Fibroblast of lung (primary cell): ENCODE data around the gene EFR3B. TPM values are rescaled to one million over a fixed set of nuclear protein-coding genes. Genes with fewer than 3 reads are reported as not detected.
"Not testable (repeated sequence)": the region's sequence is repeated elsewhere in the genome, so short reads cannot be mapped to it uniquely, and the experiment has no call there.

Source experiments
- DNase-seq, 2 donors: peaks; one replicate each; pipeline versions ENCODE4 v3.0.0 to v3.0.0-alpha.2; 2010; ENCODE audit warnings: low read depth in 2 of 2
- H2AFZ ChIP-seq: 2 replicates; pipeline ENCODE4 v1.5.1; 2012; ENCODE audit warnings: low read length, control low read depth, inconsistent platforms
- H3K27ac ChIP-seq: 2 replicates; pipeline ENCODE4 v1.5.1; 2011; ENCODE audit warnings: low read length, control low read depth; ENCODE audit not compliant: insufficient read depth
- H3K27me3 ChIP-seq: 2 replicates; pipeline ENCODE4 v1.5.1; 2011; ENCODE audit warnings: mild to moderate bottlenecking, low read length; ENCODE audit not compliant: control insufficient read depth, insufficient read depth
- H3K36me3 ChIP-seq: 2 replicates; pipeline ENCODE4 v1.5.1; 2011; ENCODE audit warnings: low read length; ENCODE audit not compliant: control insufficient read depth, insufficient read depth
- H3K4me1 ChIP-seq: 2 replicates; pipeline ENCODE4 v1.5.1; 2011; ENCODE audit warnings: low read length; ENCODE audit not compliant: control insufficient read depth, insufficient read depth; ENCODE audit errors: extremely low read depth
- H3K4me2 ChIP-seq: 2 replicates; pipeline ENCODE4 v1.5.1; 2011; ENCODE audit warnings: low read length, control low read depth; ENCODE audit not compliant: insufficient read depth; ENCODE audit errors: extremely low read depth
- H3K4me3 ChIP-seq, 4 experiments: fragments of 200-600 bp in 1 of 4; sonication (generic) in 1 of 4; replicated peaks in 1 of 4; 2 replicates each; pipeline ENCODE4 v1.5.1; 2011 to 2016; ENCODE audit warnings: low read length in 4 of 4, low read depth in 3 of 4, mild to moderate bottlenecking in 3 of 4, control low read depth in 2 of 4, inconsistent platforms in 1 of 4, mixed read lengths in 1 of 4; ENCODE audit not compliant: insufficient read depth in 1 of 4; ENCODE audit errors: control extremely low read depth in 1 of 4
- H3K79me2 ChIP-seq: 2 replicates; pipeline ENCODE4 v1.5.1; 2012; ENCODE audit warnings: mild to moderate bottlenecking, low read length, inconsistent platforms; ENCODE audit not compliant: control insufficient read depth, insufficient read depth
- H3K9ac ChIP-seq: 2 replicates; pipeline ENCODE4 v1.5.1; 2011; ENCODE audit warnings: mild to moderate bottlenecking, low read length, control low read depth; ENCODE audit not compliant: insufficient read depth
- H3K9me3 ChIP-seq: 2 replicates; pipeline ENCODE4 v1.5.1; 2012; ENCODE audit warnings: low read depth, low read length; ENCODE audit not compliant: control insufficient read depth, insufficient read depth
- H4K20me1 ChIP-seq: 2 replicates; pipeline ENCODE4 v1.5.1; 2011; ENCODE audit warnings: low read length; ENCODE audit not compliant: control insufficient read depth, insufficient read depth; ENCODE audit errors: extremely low read depth
- EZH2 ChIP-seq: IDR thresholded peaks from 2 replicates; pipeline ENCODE4 v1.5.1; 2012; ENCODE audit warnings: low read length, control low read depth, mild to moderate bottlenecking; ENCODE audit errors: missing control alignments
- polyA plus RNA-seq, 2 donors: library from polyadenylated mRNA; depleted of rRNA in 1 of 2; stranded (reverse) in 1 of 2; unstranded in 1 of 2; fragments of >200 nt; gene quantifications; 2 replicates each; pipeline ENCODE4 v1.2.1, GENCODE V29; 2011 to 2012; ENCODE audit warnings: missing spikeins in 1 of 2
- total RNA-seq: library from RNA; depleted of rRNA; stranded (reverse); fragments of >200 nt; gene quantifications from 2 replicates; pipeline ENCODE4 v1.2.1, GENCODE V29; 2014
- TF ChIP-seq, protein P1 (sequence below), 2 donors: IDR thresholded peaks in 1 of 2; conservative IDR thresholded peaks in 1 of 2; 1 replicate in 1 of 2; 2 replicates in 1 of 2; pipeline ENCODE4 v1.5.1; 2011 to 2012; ENCODE audit warnings: low read length in 2 of 2, control low read depth in 1 of 2, inconsistent platforms in 1 of 2, low read depth in 1 of 2, mild to moderate bottlenecking in 1 of 2

Gene EFR3B
- total and polyA plus RNA-seq, 2 donors (not counting 1 experiment from before 2014, with no cell fraction given): 0.03 to 0.50 TPM

DNA sequence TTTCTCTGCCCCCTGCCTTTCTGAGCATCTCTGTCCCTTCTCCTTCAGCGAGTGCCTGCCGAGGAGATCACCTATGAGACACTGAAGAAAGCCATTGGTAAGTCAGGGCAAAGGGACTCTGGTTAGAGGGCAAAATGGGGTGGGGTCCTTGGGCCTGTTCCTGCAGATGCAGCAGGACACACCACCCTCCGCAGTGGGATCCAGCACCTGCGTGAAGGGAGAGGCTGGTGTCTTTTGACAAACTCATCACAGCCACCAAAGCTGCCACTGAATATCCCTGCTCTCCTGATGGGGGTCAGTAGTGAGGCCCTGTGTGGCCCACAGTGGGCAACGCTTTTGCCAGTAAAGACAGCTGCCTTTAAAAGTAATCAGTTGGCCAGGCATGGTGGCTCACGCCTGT lies 107.8 kb downstream of the EFR3B start:
- Histone ChIP-seq H3K9me3 (no peaks in the 10 kb centered on the region), H3K36me3 (no peaks in the 10 kb centered on the region), H3K79me2 (no peaks in the 10 kb centered on the region), H3K4me1 (no peaks in the 10 kb centered on the region), H2AFZ (no peak overlapping the region), H3K9ac (no peak overlapping the region), H4K20me1 (no peaks in the 10 kb centered on the region), H3K27me3 (no peaks in the 10 kb centered on the region), H3K4me3 (no peak overlapping the region), H3K27ac (no peak overlapping the region), H3K4me2 (no peak overlapping the region)
- no peak for DNase-seq
- no peak for TF ChIP-seq EZH2
- TF ChIP-seq, protein P1, sequence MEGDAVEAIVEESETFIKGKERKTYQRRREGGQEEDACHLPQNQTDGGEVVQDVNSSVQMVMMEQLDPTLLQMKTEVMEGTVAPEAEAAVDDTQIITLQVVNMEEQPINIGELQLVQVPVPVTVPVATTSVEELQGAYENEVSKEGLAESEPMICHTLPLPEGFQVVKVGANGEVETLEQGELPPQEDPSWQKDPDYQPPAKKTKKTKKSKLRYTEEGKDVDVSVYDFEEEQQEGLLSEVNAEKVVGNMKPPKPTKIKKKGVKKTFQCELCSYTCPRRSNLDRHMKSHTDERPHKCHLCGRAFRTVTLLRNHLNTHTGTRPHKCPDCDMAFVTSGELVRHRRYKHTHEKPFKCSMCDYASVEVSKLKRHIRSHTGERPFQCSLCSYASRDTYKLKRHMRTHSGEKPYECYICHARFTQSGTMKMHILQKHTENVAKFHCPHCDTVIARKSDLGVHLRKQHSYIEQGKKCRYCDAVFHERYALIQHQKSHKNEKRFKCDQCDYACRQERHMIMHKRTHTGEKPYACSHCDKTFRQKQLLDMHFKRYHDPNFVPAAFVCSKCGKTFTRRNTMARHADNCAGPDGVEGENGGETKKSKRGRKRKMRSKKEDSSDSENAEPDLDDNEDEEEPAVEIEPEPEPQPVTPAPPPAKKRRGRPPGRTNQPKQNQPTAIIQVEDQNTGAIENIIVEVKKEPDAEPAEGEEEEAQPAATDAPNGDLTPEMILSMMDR (conservative IDR thresholded peaks at IDR 0.05 in 1 of 2, IDR thresholded peaks at IDR 0.05 in 1 of 2; ENCODE audit: low read depth in 1 of 2, low read length in 2 of 2): no peak

DNA sequence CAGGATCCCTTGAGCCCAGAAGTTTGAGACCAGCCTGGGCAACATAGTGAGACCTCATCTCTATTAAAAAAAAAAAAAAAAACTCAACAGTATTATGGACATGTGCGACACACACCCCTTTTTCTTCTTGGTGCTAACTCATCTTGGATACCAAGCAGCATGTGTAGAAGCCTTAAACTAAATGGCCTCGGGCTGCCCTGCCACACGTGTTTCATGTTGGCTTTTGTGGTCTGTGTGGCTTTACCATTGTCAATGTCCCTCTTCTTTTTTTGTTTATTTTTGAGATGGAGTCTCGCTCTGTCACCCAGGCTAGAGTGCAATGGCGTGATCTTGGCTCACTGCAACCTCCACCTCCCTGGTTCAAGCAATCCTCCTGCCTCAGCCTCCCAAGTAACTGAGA lies 109.1 kb downstream of the EFR3B start:
- DNase-seq, H3K4me2 ChIP-seq, H3K36me3 ChIP-seq, H3K9me3 ChIP-seq, H3K27ac ChIP-seq, H3K9ac ChIP-seq, H3K4me3 ChIP-seq, H3K27me3 ChIP-seq, H3K79me2 ChIP-seq, H2AFZ ChIP-seq, H3K4me1 ChIP-seq, H4K20me1 ChIP-seq: not testable (repeated sequence)

DNA sequence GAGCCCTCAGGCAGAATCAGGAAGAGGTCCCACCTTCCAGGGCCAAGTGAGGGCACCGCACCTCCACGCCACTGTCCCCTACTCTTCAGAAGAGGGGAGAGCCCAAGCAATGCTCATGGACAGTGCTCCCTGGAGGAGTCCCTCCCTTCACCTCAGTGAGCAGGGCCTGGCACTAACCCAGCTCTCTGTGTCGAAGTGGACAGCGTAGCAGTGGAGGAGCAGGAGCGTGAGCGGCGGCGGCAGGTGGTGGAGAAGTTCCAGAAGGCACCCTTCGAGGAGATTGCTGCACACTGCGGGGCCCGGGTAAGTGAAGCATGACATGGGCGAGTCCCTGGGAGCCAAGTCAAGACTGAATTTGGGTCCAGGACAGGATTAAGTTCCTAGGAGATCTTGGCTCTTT lies 109.8 kb downstream of the EFR3B start:
- H3K4me3 ChIP-seq: no peak overlapping the region
- no peaks in the 10 kb centered on the region for H3K27me3 ChIP-seq
- no peaks in the 10 kb centered on the region for H3K4me1 ChIP-seq
- no peak overlapping the region for H3K9ac ChIP-seq
- no peaks in the 10 kb centered on the region for H3K79me2 ChIP-seq
- no peak overlapping the region for H3K4me2 ChIP-seq
- no peak overlapping the region for H2AFZ ChIP-seq
- no peak overlapping the region for H3K27ac ChIP-seq
- no peaks in the 10 kb centered on the region for H3K9me3 ChIP-seq
- no peak for DNase-seq
- no peaks in the 10 kb centered on the region for H3K36me3 ChIP-seq
- TF ChIP-seq EZH2: no peak
- TF ChIP-seq, protein P1 (conservative IDR thresholded peaks at IDR 0.05 in 1 of 2, IDR thresholded peaks at IDR 0.05 in 1 of 2; ENCODE audit: low read depth in 1 of 2, low read length in 2 of 2): no peak
- H4K20me1 ChIP-seq: no peaks in the 10 kb centered on the region
